Testis (tissue), 3 donors: ENCODE results near the gene LSM7. TPM values are rescaled to one million over a fixed set of nuclear protein-coding genes. Genes with fewer than 3 reads are reported as not detected.

Experiments
- DNase-seq: peaks from one replicate; pipeline ENCODE4 v3.0.0-alpha.2; 2019
- H3K27ac ChIP-seq, 2 donors: fragments of 200-600 bp; sonication (generic); one replicate each; pipeline ENCODE4 v1.5.1; 2019
- H3K27me3 ChIP-seq: fragments of 200-600 bp; sonication (generic); one replicate; pipeline ENCODE4 v1.5.1; 2019
- H3K36me3 ChIP-seq: fragments of 200-600 bp; sonication (generic); one replicate; pipeline ENCODE4 v1.5.1; 2017; ENCODE audit warnings: low read depth; ENCODE audit errors: missing control alignments
- H3K4me1 ChIP-seq: fragments of 200-600 bp; sonication (generic); one replicate; pipeline ENCODE4 v1.5.1; 2019
- H3K4me3 ChIP-seq, 2 donors: fragments of 200-600 bp; sonication (generic); one replicate each; pipeline ENCODE4 v1.5.1; 2017 to 2019
- H3K9me3 ChIP-seq: fragments of 200-600 bp; sonication (generic); one replicate; pipeline ENCODE4 v1.5.1; 2017
- POLR2A ChIP-seq: fragments of 450-650 bp; IDR thresholded peaks from one replicate; pipeline ENCODE4 v1.6.1; 2017; ENCODE audit warnings: antibody characterized with exemption, mild to moderate bottlenecking, moderate library complexity
- WGBS, 2 donors: methylation state at CpG; one replicate each; pipeline ENCODE4 v1.1.5; 2018; 5-methylcytosine and 5-hydroxymethylcytosine counted together
- intact Hi-C: fragments of 100-400 bp; cut with DNase I; formaldehyde crosslinking; loops from one replicate; pipeline ENCODE4 v1.15.1; 2023; ENCODE audit warnings: low total_unique reads
- polyA plus RNA-seq: library from polyadenylated mRNA; stranded (reverse); fragments of 350-450 nt; fragmentation: Illumina TruSeq; extraction: RNeasy Lipid Tissue Mini Kit (QIAGEN cat#74804); gene quantifications from one replicate; pipeline ENCODE4 v1.2.3, GENCODE V29; 2014; ENCODE audit warnings: low read depth, low replicate concordance; ENCODE audit not compliant: insufficient read depth
- total RNA-seq, 2 donors: library from RNA; depleted of rRNA; stranded (reverse); fragments of >200 nt; gene quantifications; one replicate each; pipeline ENCODE4 v1.2.3, GENCODE V29; 2016
- TF ChIP-seq, protein P1 (sequence below), 3 experiments: fragments of 450-650 bp in 2 of 3; fragments of 200-600 bp in 1 of 3; sonication (generic) in 1 of 3; IDR thresholded peaks; one replicate each; pipeline ENCODE4 v1.5.1; 2016 to 2019; ENCODE audit warnings: antibody characterized with exemption in 3 of 3, mild to moderate bottlenecking in 2 of 3, moderate library complexity in 1 of 3

The LSM7 gene
- total and polyA plus RNA-seq, 3 donors from 2014 or later = 80.7 to 179 (median 163) TPM

GRCh38 chr19:2309734-2310362, 18.5 kb downstream of the LSM7 start:
- 62 to 76% methylated on average over 11 to 17 of the region's 17 CpGs for WGBS, 2 donors
- Histone ChIP-seq H3K4me3 (no peak overlapping the region), H3K27ac (no peak overlapping the region), H3K9me3 (no peaks in the 10 kb centered on the region), H3K4me1 (no peaks in the 10 kb centered on the region), H3K27me3 (no peaks in the 10 kb centered on the region), H3K36me3 (no peaks in the 10 kb centered on the region)
- no peak for TF ChIP-seq POLR2A
- TF ChIP-seq, protein P1, sequence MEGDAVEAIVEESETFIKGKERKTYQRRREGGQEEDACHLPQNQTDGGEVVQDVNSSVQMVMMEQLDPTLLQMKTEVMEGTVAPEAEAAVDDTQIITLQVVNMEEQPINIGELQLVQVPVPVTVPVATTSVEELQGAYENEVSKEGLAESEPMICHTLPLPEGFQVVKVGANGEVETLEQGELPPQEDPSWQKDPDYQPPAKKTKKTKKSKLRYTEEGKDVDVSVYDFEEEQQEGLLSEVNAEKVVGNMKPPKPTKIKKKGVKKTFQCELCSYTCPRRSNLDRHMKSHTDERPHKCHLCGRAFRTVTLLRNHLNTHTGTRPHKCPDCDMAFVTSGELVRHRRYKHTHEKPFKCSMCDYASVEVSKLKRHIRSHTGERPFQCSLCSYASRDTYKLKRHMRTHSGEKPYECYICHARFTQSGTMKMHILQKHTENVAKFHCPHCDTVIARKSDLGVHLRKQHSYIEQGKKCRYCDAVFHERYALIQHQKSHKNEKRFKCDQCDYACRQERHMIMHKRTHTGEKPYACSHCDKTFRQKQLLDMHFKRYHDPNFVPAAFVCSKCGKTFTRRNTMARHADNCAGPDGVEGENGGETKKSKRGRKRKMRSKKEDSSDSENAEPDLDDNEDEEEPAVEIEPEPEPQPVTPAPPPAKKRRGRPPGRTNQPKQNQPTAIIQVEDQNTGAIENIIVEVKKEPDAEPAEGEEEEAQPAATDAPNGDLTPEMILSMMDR (IDR thresholded peaks at IDR 0.05) = no peak
- intact Hi-C loops = no loop called here
- DNase-seq = peak; percentile 43

DNA sequence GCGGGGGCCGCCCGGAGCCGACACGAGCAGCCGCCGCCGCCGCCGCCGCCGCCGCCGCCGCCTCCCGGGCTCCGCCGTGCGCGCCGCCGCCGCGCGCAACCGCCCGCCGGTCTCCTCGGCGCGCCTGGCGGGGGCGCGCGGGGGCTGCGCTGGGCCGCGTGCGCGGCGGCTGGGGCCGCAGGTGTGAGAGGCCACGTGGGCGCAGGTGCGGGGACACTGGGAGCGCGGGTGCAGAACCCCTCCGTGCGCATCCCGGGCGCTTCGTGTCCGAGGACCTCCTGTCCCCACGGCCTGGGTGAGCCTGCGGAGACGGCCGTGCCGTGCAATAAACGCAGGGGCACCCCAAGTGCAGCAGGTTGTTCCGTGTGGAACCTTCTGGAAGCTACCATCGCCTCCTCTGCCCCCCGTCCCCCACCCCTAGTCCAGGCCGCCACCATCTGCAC, 20.3 kb downstream of the LSM7 start, which contains the start of gene LINGO3:
LINGO3 (minus strand) TSS at position 41 of the 443 bp plus-strand sequence. CDS start 16,378 bp downstream, outside the sequence.
- H3K9me3 ChIP-seq = no peaks in the 10 kb centered on the region
- TF ChIP-seq, protein P1 (IDR thresholded peaks at IDR 0.05) = no peak
- TF ChIP-seq POLR2A = no peak
- H3K4me3 ChIP-seq = peak within 1 kb of the TSS in 1 of 2 donors; percentile 20
- H3K27ac ChIP-seq = no peak within 1 kb of the TSS
- DNase-seq = no peak
- no peaks in the 10 kb centered on the region for H3K4me1 ChIP-seq
- intact Hi-C loops = no loop called here
- no peaks in the 10 kb centered on the region for H3K27me3 ChIP-seq
- H3K36me3 ChIP-seq = no peaks in the 10 kb centered on the region
- WGBS, 2 donors = 5% methylated on average over 3 to 50 of the region's 63 CpGs

GRCh38 chr19:2307518-2308012, 20.8 kb downstream of the LSM7 start:
- Histone ChIP-seq H3K4me3 (peak overlapping the region in 1 of 2 donors; percentile 20), H3K27ac (no peak overlapping the region), H3K36me3 (no peaks in the 10 kb centered on the region), H3K9me3 (no peaks in the 10 kb centered on the region), H3K4me1 (no peaks in the 10 kb centered on the region), H3K27me3 (no peaks in the 10 kb centered on the region)
- intact Hi-C loops = no loop called here
- no peak for TF ChIP-seq POLR2A
- WGBS, 2 donors = 16 to 20% methylated on average over 6 to 30 of the region's 33 CpGs
- DNase-seq = no peak

- TF ChIP-seq, protein P1 (IDR thresholded peaks at IDR 0.05) = no peak
- TF ChIP-seq POLR2A = no peak
- Histone ChIP-seq H3K27ac (no peak overlapping the region), H3K4me1 (no peaks in the 10 kb centered on the region), H3K4me3 (no peak overlapping the region), H3K9me3 (no peaks in the 10 kb centered on the region), H3K36me3 (no peaks in the 10 kb centered on the region), H3K27me3 (no peaks in the 10 kb centered on the region)
- intact Hi-C loops = no loop called here
- 63 to 89% methylated on average over 1 to 15 of the region's 17 CpGs for WGBS, 2 donors
- no peak for DNase-seq
These were observed 21.4 kb downstream of the LSM7 start for GRCh38 chr19:2306971-2307370.

- no peaks in the 10 kb centered on the region for H3K4me1 ChIP-seq
- no peaks in the 10 kb centered on the region for H3K9me3 ChIP-seq
- DNase-seq = no peak
- H3K4me3 ChIP-seq = no peak overlapping the region
- intact Hi-C loops = no loop called here
- TF ChIP-seq, protein P1 (IDR thresholded peaks at IDR 0.05) = no peak
- no peak for TF ChIP-seq POLR2A
- H3K27me3 ChIP-seq = no peaks in the 10 kb centered on the region
- WGBS, 2 donors = 79% methylated on average over 17 to 19 of the region's 19 CpGs
- H3K36me3 ChIP-seq = no peaks in the 10 kb centered on the region
- H3K27ac ChIP-seq = no peak overlapping the region
These were observed 22.0 kb downstream of the LSM7 start for GRCh38 chr19:2306281-2306806.
